Stimulated activated CD4-positive, alpha-beta T cell treated with anti-CD3 and anti-CD28 coated beads, Interleukin-2, amount 100 ng/mL, for 24 hours (primary cell): Measurements from ENCODE around the gene ANP32A.
"Not testable (repeated sequence)": the region's sequence is repeated elsewhere in the genome, so short reads cannot be mapped to it uniquely, and the experiment has no call there.

Experiments
- DNase-seq, 2 donors: peaks; one replicate each; pipeline ENCODE4 v3.0.0-alpha.2; 2020

The ANP32A gene

DNA sequence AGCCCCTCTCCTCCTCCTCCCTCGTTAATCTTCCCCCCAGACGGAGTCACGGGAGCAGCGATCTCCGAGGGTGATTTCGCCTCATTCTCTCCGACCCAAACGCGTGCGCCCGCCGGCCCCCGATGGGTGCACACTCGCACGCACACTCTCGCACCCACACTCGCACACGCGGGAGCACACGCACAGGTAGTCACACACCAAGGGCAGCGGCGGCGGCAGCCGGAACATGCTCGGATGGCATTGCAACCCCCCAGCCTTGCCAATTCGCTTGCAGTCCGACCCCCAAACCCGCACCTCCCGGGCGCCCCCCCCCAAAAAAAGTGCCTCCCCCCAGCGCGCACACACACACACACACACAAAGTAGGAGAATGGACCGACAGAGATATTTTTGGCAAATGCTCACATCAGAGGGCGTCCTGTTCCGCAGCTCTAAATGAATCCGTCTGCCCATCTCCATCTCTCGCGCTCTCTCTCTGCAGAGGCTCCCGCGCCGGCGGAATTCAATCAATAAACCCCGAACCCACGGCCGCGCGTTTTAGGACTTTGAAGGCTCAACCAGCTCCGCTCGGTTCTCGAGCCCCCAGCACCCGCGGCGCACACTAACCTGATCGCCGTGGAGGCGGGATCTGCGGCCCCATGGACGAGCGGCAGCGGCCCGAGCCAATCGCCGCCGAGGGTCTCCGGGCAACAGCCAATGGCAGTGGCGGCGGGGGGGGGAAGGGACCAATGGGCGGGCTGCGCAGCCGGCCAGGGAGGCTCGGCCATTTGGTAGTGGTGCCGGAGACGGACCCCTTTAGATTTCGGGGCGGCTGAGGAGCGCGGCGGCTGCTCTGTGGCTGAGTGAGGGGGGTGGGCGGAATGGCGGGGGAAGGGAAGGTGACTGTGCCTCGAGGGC lies at the start of gene ANP32A:
ANP32A (minus strand) TSS at position 601 of the 895 bp plus-strand sequence; CDS start at position 457, 144 bp downstream.
- peak; percentile 98 for DNase-seq

DNA sequence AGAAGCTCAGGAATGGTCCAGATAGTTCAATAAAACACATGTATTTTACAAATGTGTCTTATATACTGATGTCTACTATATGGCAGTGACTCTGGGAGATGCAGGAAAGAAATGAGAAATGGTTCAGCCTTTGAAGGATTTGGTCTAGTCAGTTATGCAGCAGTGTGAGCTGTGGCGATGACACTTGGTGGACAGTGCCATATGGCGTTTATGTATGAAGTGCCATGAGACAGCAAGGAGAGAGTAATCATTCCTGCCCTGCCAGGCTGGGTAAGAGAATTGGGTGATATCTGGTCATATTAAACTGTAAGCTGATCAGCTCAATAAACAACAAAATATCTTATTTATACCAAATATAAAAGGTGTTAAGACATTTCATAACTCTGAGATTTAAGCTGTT lies 47.6 kb upstream of the ANP32A start:
- DNase-seq: no peak

DNA sequence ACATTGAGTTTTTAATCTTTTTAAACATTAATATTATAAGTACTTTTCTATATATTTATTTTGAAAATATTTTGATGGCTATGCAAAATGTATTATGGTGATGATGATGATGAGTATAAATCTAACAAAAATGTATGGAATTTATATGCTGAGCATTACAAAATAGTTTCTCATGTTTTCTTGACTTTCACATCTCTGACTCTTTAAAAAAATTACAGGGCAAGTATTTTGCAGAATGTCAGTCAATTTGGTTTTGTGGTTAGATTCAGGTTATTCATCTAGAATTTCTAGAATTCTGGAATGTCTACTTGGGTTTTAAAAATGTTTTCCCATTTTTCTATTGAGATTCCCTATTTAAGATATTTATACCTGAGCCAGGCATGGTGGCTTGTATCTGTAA lies 41.7 kb upstream of the ANP32A start:
- DNase-seq: no peak

DNA sequence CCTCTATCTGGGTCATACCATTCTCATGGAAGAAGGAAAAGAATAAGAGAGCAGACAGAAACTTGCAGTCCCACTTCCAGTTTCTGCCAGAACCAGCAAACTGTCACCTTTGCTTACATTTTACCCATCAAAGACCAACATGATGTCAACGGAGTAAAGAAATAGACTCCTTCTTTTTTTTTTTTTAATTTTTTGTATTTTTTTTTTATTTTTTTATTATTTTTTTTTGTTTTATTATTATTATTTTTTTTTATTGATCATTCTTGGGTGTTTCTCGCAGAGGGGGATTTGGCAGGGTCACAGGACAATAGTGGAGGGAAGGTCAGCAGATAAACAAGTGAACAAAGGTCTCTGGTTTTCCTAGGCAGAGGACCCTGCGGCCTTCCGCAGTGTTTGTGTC lies 38.0 kb upstream of the ANP32A start:
- DNase-seq: not testable (repeated sequence)

DNA sequence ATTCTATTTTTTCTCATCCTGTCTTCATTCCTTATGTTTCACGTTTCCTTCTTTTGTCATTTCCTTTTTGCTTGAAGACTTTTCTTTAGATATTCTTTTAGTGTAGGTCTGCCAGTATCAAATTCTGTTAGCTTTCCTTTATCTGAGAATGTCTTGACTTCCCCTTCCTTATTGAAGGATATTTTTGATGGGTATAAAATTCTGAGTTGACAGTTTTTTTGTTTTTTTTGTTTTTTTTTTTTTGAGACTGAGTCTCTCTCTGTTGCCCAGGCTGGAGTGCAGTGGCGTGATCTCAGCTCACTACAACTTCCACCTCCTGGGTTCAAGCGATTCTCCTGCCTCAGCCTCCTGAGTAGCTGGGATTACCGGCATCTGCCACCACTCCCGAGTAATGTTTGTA lies 36.7 kb upstream of the ANP32A start:
- not testable (repeated sequence) for DNase-seq

DNA sequence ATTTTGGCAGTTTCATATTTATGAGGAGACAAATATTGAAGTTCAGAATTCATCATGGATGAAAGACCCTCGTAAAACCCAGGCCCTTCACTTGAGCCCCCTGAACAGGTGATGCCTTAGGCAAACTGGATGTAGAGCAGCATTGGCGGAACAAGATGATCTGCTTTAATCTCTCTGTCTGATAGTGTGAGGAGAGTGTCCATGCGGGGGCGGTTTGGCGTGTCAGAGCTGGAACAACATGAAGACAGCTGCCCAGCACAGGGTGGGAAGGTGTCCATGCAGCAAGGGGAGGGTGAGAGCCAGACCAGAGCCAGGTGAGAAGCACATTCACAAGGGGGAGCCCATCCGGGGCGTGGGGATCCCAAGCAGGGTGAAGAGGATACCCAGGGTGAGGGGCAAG lies 31.8 kb upstream of the ANP32A start:
- no peak for DNase-seq

DNA sequence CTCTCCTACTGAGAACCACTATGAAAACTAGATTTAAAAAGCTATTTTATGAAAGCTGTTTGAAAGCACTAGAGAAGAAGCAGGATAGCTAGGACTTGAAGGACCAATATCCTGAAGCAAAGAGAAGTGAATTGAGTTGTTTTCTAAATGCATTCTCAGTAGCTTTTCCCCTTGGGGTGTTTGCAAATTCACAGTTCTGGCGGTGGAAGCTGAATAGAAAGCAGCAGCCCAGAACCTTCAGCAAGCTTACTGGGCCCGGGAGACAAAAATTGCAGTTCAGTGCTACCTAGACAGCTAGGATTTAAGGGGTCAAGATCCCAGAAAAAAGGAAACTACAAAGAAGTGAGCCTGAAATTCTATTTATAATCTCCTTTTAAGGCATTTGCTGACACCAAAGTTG lies 31.3 kb upstream of the ANP32A start:
- DNase-seq: no peak

DNA sequence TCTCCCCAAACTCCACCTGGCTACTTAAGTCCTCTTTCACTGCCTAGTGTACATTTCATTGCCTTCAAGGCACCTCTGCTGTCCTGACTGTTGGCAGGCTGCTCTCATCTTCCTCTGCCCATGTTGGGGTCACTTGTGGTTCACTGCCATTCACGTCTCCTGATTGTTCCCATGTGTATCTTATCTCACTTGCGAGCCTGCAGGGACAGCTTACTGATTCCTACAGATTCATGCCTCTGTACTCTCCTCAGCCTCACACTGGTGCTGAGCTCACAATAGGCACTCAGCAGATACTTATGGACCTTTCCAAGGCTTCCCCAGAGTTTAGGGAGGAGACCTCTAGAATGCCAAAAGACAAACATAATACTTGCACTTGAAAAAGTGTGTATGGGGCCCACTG lies 28.8 kb upstream of the ANP32A start:
- no peak for DNase-seq

DNA sequence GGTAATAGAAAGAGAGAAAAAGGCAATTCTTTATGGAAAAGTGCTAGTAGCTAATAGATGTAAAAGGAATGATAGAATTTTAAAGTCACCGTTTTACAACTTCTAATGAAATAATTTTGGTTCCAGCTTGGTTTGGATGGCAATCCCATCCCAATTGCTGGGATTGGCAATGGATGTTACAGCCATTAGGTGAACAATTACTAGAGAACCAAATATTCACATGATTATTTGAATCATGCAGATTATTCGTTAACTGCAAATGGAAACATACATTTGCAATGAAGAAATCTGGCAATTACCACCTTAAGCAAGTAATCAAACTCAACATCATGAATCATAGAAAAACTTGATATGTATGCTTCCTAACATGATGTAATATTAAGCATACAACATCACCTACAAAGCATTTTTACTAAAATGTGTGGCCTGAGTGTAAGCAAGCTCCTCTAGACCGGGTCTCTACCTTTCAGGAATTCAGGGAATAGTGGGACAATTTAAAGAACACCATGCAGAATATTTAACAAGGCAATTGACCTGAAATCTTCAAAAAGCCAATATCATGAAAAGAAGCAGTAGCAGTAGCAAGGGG lies 26.2 kb upstream of the ANP32A start:
- no peak for DNase-seq

DNA sequence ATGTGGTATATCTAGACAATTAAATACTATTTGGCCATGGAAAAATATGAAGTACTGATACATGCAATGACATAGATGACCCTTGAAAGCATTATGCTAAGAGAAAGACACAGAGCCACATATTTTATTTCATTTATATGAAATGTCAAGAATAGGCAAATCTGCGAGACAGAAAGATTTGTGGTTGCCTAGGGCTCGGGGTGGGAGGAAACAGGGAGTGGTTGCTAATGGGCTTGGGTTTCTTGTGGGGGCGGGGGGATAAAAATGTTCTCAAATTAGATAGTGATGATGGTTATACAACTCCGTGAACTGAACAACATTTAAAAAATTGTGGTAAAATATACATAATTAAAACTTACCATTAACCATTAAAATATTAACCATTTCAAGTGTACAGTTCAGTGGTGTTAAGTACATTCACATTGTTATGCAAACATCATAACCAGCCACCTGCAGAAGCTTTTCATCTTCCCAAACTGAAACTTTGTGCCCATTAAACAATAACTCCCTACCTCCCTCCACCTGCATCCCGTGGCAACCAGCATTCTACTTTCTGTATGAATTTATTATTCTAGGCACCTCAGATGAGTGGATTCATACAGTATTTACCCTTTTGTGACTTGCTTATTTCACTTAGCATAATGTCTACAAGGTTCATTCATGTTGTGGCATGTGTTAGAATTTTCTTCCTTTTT lies 24.3 kb upstream of the ANP32A start:
- no peak for DNase-seq

DNA sequence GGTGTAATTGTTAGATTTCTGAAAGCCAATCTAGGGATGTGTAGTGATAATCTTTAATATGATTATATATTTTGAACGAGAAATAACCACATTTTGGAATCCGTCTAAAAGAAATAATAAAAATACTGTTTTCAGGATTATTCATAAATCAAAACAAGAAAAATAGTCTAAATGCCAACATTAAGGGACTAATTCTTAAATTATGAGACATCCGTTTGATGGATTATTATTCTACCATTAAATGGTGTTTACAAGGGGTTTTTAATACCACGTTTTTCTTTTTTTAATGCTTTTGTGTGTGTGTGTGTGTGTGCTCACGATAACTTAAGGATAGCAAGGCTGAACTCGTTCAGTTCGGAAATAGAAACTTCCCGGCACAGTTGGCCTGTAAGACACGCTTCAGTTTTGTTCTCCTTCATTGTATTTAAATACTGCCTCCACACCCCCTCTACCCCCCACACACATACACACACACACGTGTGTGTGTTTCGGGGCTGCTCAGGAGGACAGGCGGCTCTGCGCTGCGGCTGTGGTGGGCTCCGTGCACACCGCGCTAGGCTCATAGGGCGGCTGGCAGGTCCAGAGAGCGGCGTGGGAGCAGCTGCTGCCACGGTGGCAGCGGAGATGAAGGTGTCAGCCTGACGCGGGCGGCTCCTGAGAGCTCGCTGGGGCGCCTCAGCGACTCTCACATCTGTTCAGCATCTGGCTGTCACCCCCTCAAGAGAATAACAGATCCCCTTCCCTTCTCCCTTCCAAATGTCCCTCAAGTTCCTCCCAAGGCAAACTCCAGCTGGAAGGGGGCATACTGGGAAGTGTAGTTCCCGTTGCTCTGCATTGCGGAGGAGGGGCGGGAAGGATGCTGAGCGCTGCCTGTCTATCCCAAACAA lies 23.0 kb upstream of the ANP32A start:
- peak; percentile 34 to 43 for DNase-seq

DNA sequence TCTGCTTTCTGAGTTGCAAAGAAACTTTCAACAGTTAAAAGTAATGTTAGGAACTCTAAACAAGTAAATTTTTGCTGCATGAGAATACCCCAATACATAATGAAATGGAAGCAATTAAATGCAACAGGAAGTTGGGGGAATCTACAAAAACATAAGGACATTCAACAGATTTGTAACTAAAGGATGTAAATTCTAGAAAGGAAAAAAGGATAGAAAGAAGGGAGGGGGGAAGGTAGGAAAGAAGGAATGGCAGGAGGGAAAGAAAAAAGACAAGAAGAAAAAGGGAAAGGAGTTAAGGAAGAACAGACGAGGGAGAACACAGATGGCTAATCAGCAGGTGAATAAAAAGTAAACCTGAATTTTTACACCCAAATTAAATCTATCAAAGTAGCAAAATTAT lies 22.3 kb upstream of the ANP32A start:
- DNase-seq: no peak

DNA sequence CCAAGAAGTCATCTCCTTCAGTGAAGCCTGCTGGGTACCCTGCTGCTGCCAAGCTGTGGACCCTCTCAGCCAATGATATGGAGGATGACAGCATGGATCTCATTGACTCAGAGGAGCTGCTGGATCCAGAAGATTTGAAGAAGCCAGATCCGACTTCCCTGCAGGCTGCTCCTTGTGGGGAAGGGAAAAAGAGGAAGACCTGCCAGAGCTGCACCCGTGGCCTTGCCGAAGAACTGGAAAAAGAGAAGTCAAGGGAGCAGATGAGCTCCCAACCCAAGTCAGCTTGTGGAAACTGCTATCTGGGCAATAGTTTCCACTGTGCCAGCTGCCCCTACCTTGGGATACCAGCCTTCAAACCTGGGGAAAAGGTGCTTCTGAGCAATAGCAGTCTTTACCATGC lies 13.7 kb upstream of the ANP32A start:
- DNase-seq: no peak

DNA sequence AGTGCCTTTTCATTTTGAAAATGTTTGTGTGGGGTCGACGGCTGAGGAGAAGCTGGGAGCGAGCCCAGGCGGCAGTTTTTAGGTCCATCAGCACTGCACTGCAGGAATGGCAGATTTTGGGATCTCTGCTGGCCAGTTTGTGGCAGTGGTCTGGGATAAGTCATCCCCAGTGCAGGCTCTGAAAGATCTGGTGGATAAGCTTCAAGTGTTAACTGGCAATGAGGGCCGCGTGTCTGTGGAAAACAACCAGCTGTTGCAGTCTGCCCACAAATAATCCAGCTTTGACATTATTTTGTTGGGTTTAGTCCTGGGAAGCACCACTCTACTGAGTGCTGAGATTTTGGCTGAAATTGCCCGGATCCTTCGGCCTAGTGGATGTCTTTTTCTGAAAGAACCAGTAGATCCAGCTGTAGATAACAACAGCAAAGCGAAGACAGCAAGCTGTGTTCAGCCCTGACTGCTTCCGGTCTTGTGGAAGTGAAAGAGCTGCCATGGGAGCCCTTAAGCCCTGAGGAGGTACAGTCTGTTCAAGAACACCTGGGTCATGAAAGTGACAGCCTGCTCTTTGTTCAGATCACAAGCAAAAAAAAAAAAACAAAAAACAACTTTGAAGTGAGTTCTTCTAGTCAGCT lies 13.1 kb upstream of the ANP32A start:
- DNase-seq: no peak

DNA sequence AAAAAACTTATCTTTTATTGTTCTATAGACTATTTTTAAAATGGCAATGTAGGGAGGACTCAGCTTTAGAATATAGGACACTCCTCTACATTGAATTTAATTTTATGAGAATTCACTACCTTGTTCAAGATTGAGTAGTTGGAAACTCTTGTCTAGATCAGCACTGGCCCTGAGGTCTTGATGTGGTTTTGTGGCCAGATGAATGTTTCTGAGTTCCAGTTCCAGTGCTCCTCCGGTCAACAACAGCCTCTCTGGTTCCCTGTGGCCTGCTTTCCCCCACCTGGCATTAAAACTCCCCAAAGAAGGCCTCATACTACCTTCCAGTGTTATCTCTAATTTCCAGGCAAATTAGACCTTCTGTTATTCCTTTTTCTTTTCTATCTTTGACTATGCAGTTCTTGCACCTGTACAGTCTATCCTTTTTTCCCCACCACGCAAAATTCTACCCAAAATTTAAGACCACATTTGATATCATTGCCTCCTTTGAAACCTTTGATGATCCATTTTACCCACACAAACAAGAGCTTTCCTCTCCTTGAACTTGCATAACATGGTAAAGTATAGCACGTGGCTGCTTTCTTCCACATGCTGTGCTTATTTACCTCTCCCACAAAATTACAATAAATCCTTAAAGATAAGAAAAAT lies 9.6 kb upstream of the ANP32A start:
- peak in 1 of 2 donors; percentile 15 for DNase-seq

DNA sequence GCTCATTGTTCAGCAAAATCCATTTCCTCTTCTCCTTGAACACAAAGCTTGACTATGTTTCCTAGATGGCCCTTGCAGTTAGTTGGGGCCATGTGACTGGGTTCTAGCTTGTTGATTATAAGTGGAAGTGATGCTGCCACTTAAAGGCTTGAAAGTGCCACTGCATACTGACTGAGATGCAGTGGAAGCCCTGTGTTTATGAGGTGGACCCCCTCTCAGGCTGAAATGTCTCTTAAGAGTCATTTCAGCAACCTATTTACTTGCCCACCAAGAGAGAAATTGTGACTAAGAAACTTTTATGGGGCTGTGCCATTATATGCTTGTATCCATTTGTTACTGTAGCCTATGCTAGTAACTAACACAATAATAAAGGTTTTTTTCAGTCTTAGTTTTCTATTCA lies 8.4 kb upstream of the ANP32A start:
- no peak for DNase-seq

DNA sequence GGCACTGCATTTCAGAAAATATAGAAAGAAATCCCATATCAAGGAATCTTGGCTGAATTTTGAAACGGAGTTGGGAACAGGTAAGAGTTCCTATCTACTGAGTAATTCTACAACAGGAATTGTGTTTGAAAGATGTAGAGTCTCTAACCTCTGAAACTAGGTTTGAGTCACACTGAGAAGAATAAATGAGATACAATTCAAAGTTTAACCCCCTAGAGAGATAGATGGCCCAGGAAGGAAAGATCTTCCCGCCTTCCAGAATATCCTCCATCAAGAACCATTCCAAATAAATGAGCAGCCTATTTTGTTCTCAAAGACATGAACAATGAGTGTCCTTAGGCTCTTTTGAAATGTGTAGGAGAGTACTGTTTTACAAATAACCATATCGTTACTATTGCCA lies 2.9 kb upstream of the ANP32A start:
- no peak for DNase-seq

DNA sequence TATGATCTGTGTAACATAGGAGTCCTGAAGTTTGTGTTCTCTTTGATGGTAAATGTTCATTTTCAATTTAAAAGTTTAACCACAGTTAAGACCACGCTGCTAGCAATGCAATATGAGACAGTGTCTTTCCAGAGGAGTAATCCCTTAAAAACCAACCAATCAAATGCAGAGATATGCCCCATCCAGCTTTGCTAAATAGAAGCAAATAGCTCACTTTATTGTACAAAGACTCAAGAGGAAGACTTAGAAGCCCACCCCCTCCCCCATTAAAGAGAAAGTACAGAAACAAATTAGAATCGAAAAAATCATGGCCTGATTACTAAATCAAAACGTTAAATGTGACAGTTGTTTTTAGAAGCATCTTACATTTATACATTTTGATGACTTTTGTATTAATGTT lies 2.1 kb upstream of the ANP32A start:
- no peak for DNase-seq

DNA sequence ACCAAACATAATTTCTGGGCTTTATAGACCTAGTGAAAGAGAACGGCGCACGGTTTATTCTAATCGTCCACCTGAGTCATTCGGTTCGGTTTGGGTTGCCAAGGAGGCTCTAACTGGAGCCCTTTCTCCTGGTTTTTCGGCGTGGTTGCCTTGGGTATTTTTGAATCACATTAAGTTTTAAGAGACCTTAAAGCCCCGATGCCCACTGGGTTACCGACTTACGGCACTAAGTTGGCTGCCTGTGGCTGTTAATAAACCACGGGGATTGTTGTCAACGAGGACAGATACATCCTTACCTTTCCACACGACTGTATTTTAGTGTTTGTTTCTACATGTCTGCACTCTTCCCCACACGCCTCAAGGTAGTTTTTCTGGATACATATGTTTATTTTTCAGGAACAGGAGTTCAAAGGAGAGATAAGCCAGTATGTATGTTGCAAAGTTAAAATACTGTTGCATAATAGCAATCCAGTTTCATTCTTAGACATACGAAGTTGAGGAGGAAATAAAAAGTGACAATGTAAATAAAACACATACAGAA lies 1.2 kb upstream of the ANP32A start:
- DNase-seq: peak in 1 of 2 donors; percentile 31

DNA sequence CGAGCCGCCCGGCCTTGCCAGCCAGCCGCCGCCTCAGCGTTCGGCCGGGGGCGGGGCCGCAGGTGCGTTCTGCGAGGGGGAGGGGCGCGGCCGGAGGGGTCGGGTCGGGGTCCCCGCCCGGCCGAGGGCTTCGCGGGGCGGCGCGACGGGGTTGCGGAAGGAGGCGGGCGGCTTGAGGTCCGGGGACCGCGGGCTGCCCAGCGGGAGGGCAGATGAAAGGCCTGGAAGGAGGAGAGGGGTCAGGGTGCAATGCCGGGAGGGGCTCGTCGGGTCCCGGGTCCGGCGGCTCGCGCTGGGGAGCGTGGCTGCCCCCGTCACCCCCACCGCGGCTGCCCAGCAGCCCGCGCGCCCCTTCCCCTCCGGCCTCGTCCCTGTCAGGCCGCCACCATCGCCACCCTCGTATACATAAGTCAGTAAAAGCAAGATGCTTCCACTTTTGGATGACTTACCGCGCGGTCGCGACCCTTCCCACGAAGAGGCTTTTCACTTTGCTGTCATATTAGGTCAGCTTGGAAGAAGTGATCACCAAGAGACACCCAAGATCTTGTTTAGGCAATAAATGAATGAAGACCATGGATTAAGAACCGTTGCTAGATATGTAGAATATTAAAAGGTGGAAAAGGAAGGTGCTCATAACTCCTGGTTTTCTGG lies 620 bp upstream of the ANP32A start:
- peak in 1 of 2 donors; percentile 29 for DNase-seq
